Osteocyte (in vitro differentiated cells): ENCODE data around the gene SYNDIG1. TPM values are rescaled to one million over a fixed set of nuclear protein-coding genes. Genes with fewer than 3 reads are reported as not detected.

Experiments
- DNase-seq: peaks from one replicate; pipeline ENCODE4 v3.0.0; 2021; ENCODE audit warnings: mixed read lengths; ENCODE audit not compliant: unreplicated experiment; ENCODE audit errors: extremely low spot score
- H3K27ac Mint-ChIP-seq: one replicate; pipeline ENCODE4 v1.8.0; 2021; ENCODE audit warnings: mild to moderate bottlenecking, mixed read lengths; ENCODE audit not compliant: unreplicated experiment
- H3K27me3 Mint-ChIP-seq: one replicate; pipeline ENCODE4 v1.8.0; 2021; ENCODE audit warnings: mixed read lengths; ENCODE audit not compliant: unreplicated experiment
- H3K36me3 Mint-ChIP-seq: one replicate; pipeline ENCODE4 v1.8.0; 2021; ENCODE audit warnings: mixed read lengths; ENCODE audit not compliant: unreplicated experiment
- H3K4me1 Mint-ChIP-seq: one replicate; pipeline ENCODE4 v1.8.0; 2021; ENCODE audit warnings: mixed read lengths; ENCODE audit not compliant: unreplicated experiment
- H3K4me3 Mint-ChIP-seq: one replicate; pipeline ENCODE4 v1.8.0; 2021; ENCODE audit warnings: mild to moderate bottlenecking, moderate library complexity, mixed read lengths; ENCODE audit not compliant: unreplicated experiment
- H3K9me3 Mint-ChIP-seq: one replicate; pipeline ENCODE4 v1.8.0; 2021; ENCODE audit warnings: mixed read lengths; ENCODE audit not compliant: unreplicated experiment
- total RNA-seq: library from RNA; stranded (reverse); gene quantifications from 2 replicates; pipeline ENCODE4 v1.2.1, GENCODE V29; 2021
- TF ChIP-seq, protein P1 (sequence below): fragments of 200-600 bp; sonication (generic); IDR thresholded peaks from 2 replicates; pipeline ENCODE4 v1.5.0; 2021; ENCODE audit warnings: antibody characterized with exemption, mild to moderate bottlenecking, moderate library complexity

SYNDIG1 gene
- total RNA-seq, 1 donor from 2014 or later: 0.40 TPM

DNA sequence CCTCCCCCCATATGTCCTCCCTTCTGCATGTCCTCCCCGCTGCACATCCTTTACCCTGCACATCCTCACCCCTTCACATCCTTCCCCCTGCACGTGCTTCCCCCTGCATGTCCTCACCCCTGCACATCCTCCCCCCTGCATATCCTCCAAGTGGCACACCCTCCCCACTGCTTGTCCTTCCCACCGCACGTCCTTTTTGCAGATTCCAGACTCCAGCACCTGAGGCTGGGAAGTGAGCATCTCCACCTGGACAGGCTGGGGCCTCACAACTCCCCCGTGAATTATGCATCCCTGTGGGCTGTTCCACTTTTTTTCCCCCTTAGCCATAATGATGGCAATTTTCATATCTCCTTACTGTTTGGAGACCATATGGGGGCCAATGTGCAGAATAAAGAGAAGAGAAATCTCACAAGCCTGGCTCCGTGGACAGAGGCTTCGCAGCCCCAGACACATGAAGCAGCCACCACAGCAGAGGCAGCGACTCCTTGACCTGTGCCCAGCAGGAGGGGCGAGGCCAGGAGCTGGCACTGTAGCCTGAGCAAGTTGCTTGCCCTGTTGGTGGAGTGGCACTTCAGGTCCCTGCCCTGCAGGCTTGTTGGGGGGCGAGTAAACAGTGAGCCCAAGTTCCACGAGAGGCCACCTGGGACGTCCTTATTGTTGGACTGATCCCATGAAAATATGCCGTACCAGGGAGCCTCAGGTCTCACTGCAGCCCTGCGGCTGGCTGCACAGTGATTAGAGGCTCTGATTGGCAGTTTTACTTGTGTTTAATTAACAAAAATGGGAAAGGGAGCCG is 113.1 kb downstream of the SYNDIG1 start:
- peak; percentile 72 for DNase-seq
- TF ChIP-seq, protein P1, sequence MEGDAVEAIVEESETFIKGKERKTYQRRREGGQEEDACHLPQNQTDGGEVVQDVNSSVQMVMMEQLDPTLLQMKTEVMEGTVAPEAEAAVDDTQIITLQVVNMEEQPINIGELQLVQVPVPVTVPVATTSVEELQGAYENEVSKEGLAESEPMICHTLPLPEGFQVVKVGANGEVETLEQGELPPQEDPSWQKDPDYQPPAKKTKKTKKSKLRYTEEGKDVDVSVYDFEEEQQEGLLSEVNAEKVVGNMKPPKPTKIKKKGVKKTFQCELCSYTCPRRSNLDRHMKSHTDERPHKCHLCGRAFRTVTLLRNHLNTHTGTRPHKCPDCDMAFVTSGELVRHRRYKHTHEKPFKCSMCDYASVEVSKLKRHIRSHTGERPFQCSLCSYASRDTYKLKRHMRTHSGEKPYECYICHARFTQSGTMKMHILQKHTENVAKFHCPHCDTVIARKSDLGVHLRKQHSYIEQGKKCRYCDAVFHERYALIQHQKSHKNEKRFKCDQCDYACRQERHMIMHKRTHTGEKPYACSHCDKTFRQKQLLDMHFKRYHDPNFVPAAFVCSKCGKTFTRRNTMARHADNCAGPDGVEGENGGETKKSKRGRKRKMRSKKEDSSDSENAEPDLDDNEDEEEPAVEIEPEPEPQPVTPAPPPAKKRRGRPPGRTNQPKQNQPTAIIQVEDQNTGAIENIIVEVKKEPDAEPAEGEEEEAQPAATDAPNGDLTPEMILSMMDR: no peak
- H3K27ac Mint-ChIP-seq: no peak overlapping the region
- H3K27me3 Mint-ChIP-seq: no peaks in the 10 kb centered on the region
- no peak overlapping the region for H3K4me3 Mint-ChIP-seq
- H3K4me1 Mint-ChIP-seq: no peaks in the 10 kb centered on the region
- H3K9me3 Mint-ChIP-seq: no peaks in the 10 kb centered on the region
- H3K36me3 Mint-ChIP-seq: no peaks in the 10 kb centered on the region

DNA sequence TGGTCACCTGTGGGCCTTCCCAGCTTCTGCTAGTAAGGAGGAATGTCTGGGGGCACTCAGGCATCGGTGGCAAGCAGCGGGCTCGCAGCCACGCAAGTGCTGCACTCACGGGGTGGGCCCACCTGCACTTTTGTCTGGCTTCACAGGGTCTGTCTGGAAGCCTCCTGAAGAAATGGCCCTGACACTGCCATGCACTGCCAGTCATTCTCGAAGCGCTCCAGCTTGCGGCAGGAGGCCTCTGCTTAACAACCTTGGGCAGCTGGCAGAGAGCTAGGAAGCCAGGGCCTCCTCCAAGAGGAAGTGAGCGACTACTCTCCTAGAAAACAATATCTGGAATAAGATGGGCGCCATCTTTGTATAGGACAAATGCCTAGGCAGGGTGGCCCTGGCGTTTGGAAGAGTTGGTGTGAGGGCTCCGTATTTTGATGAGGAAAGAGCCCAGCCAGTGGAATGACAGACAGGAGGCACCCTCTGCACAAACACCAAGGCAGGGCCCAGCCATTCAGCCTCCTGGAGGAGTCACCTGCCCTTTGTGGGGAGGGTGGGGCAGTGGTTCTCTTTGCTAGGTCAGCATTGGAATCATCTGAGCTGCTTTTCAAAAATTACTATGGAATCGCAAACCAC is 113.9 kb downstream of the SYNDIG1 start:
- Mint-ChIP-seq H3K27ac (no peak overlapping the region), H3K4me3 (no peak overlapping the region), H3K4me1 (no peaks in the 10 kb centered on the region), H3K27me3 (no peaks in the 10 kb centered on the region), H3K9me3 (no peaks in the 10 kb centered on the region), H3K36me3 (no peaks in the 10 kb centered on the region)
- TF ChIP-seq, protein P1: no peak
- DNase-seq: peak; percentile 77

DNA sequence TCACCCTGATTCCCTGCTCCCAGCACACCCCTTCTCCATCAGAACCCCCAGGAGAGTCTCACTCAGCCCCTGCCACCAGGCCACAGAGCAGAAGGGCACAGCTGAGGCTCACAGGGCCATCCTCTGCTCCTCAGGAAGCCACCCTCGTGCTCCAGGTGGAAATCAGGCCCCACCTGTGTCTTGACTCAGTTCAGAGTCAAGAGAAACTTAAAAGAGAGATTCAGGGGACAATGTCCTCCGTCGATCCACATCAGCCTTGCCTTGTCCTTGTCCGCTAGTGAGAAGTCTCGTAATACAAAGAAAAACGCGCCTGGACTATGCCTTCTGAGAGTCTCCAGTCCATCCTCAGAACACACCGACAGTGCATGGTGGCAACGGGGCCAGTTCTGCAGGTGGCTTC is 114.6 kb downstream of the SYNDIG1 start:
- Mint-ChIP-seq H3K27ac (no peak overlapping the region), H3K4me3 (no peak overlapping the region), H3K4me1 (no peaks in the 10 kb centered on the region), H3K27me3 (no peaks in the 10 kb centered on the region), H3K9me3 (no peaks in the 10 kb centered on the region), H3K36me3 (no peaks in the 10 kb centered on the region)
- DNase-seq: peak; percentile 77
- TF ChIP-seq, protein P1: no peak

DNA sequence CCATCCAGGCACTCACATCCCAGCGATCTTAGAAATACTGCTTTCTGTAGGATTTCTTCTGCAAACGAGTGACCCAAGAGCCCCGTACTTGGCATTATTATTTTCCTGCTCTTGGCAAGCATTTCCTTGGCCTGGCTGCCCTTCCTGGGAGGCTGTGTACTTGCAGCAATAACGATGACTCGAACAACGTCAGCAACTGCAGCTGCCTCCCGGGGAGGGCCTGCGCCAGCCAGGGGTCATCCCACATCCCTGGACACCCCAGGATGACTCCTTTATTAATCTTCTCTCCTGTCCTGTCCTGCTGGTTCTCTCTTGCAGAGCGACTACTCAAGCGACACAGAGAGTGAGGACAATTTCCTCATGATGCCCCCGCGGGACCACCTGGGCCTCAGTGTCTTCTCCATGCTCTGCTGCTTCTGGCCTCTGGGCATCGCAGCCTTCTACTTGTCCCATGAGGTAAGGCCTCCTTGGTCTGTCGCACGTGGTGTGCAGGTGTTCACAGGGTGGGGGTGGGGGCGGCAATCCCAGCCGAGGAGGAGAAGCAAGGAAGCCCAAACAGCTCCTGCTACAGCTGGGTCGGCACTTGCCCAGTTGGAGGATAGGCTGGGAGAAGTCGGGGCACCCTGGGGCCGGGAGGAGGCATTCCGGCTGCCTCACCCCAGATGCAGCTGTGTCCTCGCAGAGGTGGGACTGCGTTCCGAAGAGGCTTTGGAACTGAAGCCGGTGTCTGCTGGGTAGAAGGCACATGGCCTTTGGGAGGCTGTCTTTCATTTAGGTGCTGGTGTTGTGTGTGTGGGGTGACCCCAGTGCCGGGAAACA is 115.3 kb downstream of the SYNDIG1 start:
- no peak overlapping the region for H3K27ac Mint-ChIP-seq
- peak; percentile 80 for DNase-seq
- H3K9me3 Mint-ChIP-seq: no peaks in the 10 kb centered on the region
- no peak overlapping the region for H3K4me3 Mint-ChIP-seq
- H3K27me3 Mint-ChIP-seq: no peaks in the 10 kb centered on the region
- no peaks in the 10 kb centered on the region for H3K4me1 Mint-ChIP-seq
- no peaks in the 10 kb centered on the region for H3K36me3 Mint-ChIP-seq
- TF ChIP-seq, protein P1: no peak
